Kidney (tissue), 14 donors: Measurements from ENCODE around the gene WDR48. TPM values are rescaled to one million over a fixed set of nuclear protein-coding genes. Genes with fewer than 3 reads are reported as not detected.

ENCODE experiments used
- DNase-seq, 5 donors: peaks; one replicate each; pipeline ENCODE4 v3.0.0-alpha.2; 2013 to 2020
- FAIRE-seq: peaks from 2 replicates; lab custom pipeline; 2012; peaks lifted over from hg19 to GRCh38; lab: Jason Lieb, UNC
- H3K27ac ChIP-seq, 2 donors: one replicate each; pipeline ENCODE4 v1.7.0; 2013; ENCODE audit warnings: low read depth in 2 of 2, low read length in 2 of 2, inconsistent platforms in 1 of 2
- H3K27me3 ChIP-seq: one replicate; pipeline ENCODE4 v1.7.1; 2013; ENCODE audit warnings: low read length, inconsistent platforms; ENCODE audit not compliant: control insufficient read depth, insufficient read depth
- H3K36me3 ChIP-seq, 3 donors: one replicate each; pipeline versions ENCODE4 v1.7.0 to v1.7.1; 2013; ENCODE audit warnings: low read length in 3 of 3, control low read depth in 1 of 3, inconsistent platforms in 1 of 3; ENCODE audit not compliant: insufficient read depth in 3 of 3, control insufficient read depth in 2 of 3
- H3K4me1 ChIP-seq, 3 donors: one replicate each; pipeline versions ENCODE4 v1.7.0 to v1.7.1; 2013; ENCODE audit warnings: low read length in 3 of 3, inconsistent platforms in 1 of 3, low read depth in 1 of 3; ENCODE audit not compliant: control insufficient read depth in 2 of 3, insufficient read depth in 2 of 3
- H3K4me3 ChIP-seq, 3 donors: one replicate each; pipeline versions ENCODE4 v1.7.0 to v1.8.1; 2013; ENCODE audit warnings: low read length in 3 of 3, control low read depth in 1 of 3, inconsistent platforms in 1 of 3
- H3K9ac ChIP-seq, 3 donors: one replicate each; pipeline versions ENCODE4 v1.7.0 to v1.7.1; 2013; ENCODE audit warnings: low read length in 3 of 3, control low read depth in 1 of 3, inconsistent platforms in 1 of 3
- H3K9me3 ChIP-seq, 3 donors: one replicate each; pipeline versions ENCODE4 v1.7.0 to v1.7.1; 2013; ENCODE audit warnings: low read length in 3 of 3, control low read depth in 1 of 3, inconsistent platforms in 1 of 3; ENCODE audit not compliant: control insufficient read depth in 2 of 3, insufficient read depth in 1 of 3
- CTCF ChIP-seq: IDR thresholded peaks from 3 replicates; pipeline ENCODE4 v1.5.1; 2012; ENCODE audit warnings: mild to moderate bottlenecking, moderate library complexity, borderline replicate concordance; ENCODE audit not compliant: insufficient read depth; ENCODE audit errors: extremely low read depth
- intact Hi-C: fragments of 100-400 bp; cut with DNase I; formaldehyde crosslinking; loops from one replicate; pipeline ENCODE4 v1.11.1; 2022
- polyA plus RNA-seq: library from polyadenylated mRNA; stranded (reverse); fragments of 350-450 nt; fragmentation: Illumina TruSeq; extraction: RNeasy Lipid Tissue Mini Kit (QIAGEN cat#74804); gene quantifications from one replicate; pipeline ENCODE4 v1.2.3, GENCODE V29; 2014; ENCODE audit warnings: low read depth, low replicate concordance; ENCODE audit not compliant: insufficient read depth
- total RNA-seq: library from RNA; stranded (reverse); fragmentation: NEBNext Ultra II Directional; extraction: Animal tissue kit (Norgen Biotek cat#: 25700); gene quantifications from one replicate; pipeline ENCODE4 v1.2.1, GENCODE V29; 2021
- donor health status: control.
- donor health status: control.
- donor health status: control.
- donor health status: control.
- donor health status: control.
- donor health status: DM: yes; HTN: yes; CAD: no.
- donor health status: Normal renal cell carcinoma (clear cell type).

WDR48 gene
- total and polyA plus RNA-seq, 2 donors from 2014 or later, result 21.0 to 48.3 TPM

- Histone ChIP-seq H3K27ac (no peak overlapping the region), H3K36me3 (no peaks in the 10 kb centered on the region), H3K4me3 (no peak overlapping the region), H3K9me3 (no peaks in the 10 kb centered on the region), H3K9ac (no peak overlapping the region), H3K27me3 (no peaks in the 10 kb centered on the region), H3K4me1 (peaks cover 0 to 9% (median 0%) of the 10 kb centered on the region in 3 donors)
- no peak for FAIRE-seq
- intact Hi-C loops, result no loop called here
- TF ChIP-seq CTCF, result no peak
- peak in 1 of 5 donors; percentile 16 for DNase-seq
These were observed 81.3 kb downstream of the WDR48 start for GRCh38 chr3:39133093-39133490.

GRCh38 chr3:39133822-39134221, 82.0 kb downstream of the WDR48 start:
- no peaks in the 10 kb centered on the region for H3K36me3 ChIP-seq
- no peak overlapping the region for H3K4me3 ChIP-seq
- H3K27me3 ChIP-seq, result no peaks in the 10 kb centered on the region
- intact Hi-C loops, result no loop called here
- H3K9ac ChIP-seq, result no peak overlapping the region
- TF ChIP-seq CTCF, result no peak
- H3K27ac ChIP-seq, result no peak overlapping the region
- DNase-seq, result peak in 1 of 5 donors; percentile 23
- H3K4me1 ChIP-seq, result peaks cover 0 to 9% (median 0%) of the 10 kb centered on the region in 3 donors
- no peaks in the 10 kb centered on the region for H3K9me3 ChIP-seq
- no peak for FAIRE-seq

GRCh38 chr3:39134305-39134704, 82.5 kb downstream of the WDR48 start:
- H3K36me3 ChIP-seq, result no peaks in the 10 kb centered on the region

More at GRCh38 chr3:39134305-39134704, 82.5 kb downstream of the WDR48 start:
- H3K9me3 ChIP-seq, result no peaks in the 10 kb centered on the region
- FAIRE-seq (no peak), DNase-seq (peak in 2 of 5 donors; percentile 12 to 33)
- peaks cover 0 to 9% (median 0%) of the 10 kb centered on the region in 3 donors for H3K4me1 ChIP-seq
- intact Hi-C loops, result no loop called here
- H3K27ac ChIP-seq, result no peak overlapping the region
- H3K4me3 ChIP-seq, result no peak overlapping the region
- TF ChIP-seq CTCF, result no peak
- H3K9ac ChIP-seq, result no peak overlapping the region
- H3K27me3 ChIP-seq, result no peaks in the 10 kb centered on the region
